Activated effector memory CD4-positive, alpha-beta T cell treated with Interleukin-2 at 50 U/mL for 16 hours (primary cell): Measurements from ENCODE around the gene DDX11.
"Not testable (repeated sequence)": the region's sequence is repeated elsewhere in the genome, so short reads cannot be mapped to it uniquely, and the experiment has no call there.

Source experiments
- DNase-seq: peaks from one replicate; pipeline ENCODE4 v3.0.0-alpha.2; 2020

Gene DDX11

DNA sequence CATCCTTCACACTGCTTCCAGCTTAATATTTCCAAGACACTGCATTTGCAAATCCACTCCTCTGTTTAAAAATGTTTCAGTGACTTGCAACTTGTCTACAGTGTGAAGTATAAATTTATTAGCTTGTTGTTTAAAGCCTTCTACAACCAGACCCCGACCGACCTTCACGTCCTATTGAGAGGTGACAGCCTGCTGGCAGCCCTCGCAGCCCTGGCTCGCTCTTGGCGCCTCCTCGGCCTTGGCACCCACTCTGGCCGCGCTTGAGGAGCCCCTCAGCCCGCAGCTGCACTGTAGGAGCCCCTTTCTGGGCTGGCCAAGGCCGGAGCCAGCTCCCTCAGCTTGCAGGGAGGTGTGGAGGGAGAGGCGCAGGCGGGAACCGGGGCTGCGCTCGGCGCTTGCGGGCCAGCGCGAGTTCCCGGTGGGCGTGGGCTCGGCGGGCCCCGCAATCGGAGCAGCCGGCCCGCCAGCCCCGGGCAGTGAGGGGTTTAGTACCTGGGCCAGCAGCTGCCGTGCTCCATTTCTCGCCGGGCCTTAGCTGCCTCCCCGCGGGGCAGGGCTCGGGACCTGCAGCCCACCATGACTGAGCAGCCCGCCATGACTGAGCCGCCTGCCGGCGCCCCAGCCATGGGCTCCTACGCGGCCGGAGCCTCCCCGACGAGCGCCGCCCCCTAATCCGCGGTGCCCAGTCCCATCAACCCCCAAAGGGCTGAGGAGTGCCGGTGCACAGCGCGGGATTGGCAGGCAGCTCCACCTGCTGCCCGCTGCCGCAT lies 2.5 kb upstream of the DDX11 start:
- DNase-seq: not testable (repeated sequence)

DNA sequence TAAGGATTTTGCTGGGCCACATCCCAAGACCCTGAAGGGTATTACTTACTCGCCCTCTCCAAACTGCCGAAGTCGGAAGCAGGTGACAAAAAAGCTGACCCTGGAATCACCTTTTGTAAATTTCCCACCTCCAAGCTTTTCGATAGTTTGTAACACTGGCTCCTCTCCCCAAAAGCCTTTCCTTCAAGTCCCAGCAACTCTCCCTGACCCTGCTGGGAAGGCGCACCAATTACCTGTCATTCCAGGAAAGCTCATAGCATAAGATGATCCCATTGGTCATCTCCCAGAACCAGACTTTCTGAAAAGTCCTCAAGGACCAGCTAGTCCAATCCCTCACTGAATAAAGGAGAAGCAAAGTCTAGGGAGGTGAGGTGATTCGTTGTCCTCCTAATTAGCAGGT lies 698 bp upstream of the DDX11 start:
- not testable (repeated sequence) for DNase-seq

DNA sequence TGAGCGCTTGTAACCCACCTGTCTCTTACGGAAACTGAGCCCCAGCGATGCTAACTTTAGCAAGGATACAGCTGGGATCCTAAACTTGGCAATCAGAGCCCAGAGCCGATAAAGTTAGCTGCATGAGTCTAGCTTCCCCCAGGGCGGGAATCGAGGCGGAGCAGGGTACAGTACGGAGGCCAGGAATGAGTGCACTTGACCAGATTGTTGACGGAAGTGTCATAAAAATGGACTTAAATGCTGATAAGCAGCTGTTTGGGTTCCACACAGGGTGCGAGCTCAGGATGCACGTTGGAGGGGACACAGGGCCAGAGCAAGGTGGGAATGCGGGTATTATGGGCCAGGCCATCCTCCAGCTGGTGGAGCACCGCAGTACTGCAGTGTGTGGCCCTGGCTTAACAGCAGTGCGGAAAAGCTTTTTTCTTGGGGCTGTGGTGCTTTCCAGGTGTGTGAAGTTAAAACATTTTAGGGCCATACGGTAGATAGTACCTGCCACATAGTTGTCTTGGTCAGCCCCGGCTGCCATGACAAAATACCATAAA lies 744 bp downstream of the DDX11 start:
- not testable (repeated sequence) for DNase-seq

DNA sequence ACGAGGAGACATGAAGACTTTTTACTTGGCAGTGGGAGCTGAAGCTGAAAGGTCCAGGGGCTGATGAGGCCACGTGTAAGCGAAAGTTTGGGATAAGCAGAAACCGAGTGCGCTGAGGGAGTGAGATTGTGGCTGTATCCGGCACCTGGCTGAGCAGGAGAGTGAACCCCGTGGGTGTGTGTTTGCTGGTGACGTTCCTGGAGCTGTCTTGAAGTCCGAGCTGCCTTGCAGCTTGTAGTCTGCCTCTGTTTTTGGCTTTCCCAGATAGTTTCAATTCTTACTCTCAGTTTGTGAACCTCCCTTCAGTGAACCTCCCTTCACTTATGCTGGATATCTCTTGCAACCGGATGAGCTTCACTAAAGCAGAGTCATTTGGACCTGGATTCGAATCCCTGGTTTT lies 2.5 kb downstream of the DDX11 start:
- not testable (repeated sequence) for DNase-seq

DNA sequence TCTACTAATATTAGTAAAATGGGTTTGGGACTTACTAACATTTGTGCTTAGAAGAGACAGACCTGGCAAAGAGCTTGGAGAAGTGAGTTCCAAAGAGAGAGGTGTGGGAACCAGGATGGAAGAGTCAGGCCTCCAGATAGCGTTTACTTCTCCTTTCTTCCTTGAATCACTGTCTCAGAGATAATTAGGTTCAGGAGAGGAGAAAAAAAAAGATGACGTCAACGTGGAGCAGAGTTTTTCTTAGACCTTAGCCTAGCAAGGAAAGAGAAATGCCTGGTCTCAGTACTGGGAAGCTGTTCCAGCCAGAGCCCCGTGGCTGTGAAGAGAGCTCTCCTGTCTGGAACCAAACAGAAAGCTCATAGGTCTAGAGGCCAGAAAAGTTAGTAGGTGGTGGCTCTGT lies 3.4 kb downstream of the DDX11 start:
- not testable (repeated sequence) for DNase-seq

DNA sequence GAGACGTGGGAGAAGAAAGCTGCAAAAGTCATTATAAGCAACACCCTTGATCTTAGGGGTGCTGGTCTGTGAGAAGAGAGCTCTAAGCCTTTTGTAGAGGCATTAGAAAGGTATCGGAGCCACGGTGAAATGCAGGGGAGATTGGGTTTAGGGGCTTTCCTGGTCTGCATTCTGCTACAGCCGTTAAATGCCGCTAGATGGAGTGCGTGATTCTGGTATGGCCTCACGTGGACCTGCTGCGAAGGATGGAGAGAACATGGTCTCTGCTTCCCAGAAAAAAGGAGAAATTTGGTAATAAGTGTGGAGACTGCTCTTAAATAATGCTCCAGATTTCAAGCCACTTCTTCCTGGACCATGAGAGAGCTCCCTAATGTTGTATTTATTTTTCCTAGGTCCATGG lies 4.3 kb downstream of the DDX11 start:
- not testable (repeated sequence) for DNase-seq

DNA sequence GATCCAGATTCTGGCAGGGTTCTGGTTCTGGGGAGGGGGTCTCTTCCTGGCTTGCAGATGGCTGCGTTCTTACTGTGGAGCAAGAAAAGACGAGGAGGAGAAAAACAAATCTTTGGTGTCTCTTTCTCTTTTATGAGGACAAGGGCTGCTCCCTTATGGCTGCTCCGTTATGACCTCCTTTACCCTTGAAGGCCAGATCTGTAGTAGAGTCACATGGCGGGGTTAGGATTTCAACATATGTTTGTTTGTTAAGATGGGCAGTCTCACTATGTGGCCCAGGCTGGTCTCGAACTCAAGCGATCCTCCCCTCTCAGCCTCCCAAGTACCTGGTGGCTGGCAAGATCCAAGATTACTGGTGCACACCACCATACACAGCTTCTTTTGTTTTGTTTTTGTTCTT lies 5.8 kb downstream of the DDX11 start:
- DNase-seq: not testable (repeated sequence)

DNA sequence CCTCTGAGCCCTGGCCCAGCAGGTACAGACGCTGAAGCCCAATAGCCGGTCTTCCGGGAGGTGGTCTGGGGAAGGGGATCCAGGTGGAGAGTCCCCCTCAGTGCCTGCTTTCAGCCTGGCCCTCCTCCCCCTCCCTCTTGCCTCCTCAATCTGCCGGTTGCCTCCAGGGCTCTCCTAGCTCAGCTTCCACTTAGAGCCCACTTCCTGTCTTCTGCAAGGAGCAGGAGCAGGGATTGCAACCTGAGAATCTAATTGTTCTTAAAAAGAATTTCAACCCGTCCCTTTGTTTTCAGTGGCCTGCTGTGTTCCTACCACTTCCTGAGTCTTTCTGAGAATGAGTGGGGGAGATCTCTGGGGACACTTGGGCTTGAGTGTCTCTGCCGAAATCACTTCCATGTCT lies 6.6 kb downstream of the DDX11 start:
- not testable (repeated sequence) for DNase-seq

DNA sequence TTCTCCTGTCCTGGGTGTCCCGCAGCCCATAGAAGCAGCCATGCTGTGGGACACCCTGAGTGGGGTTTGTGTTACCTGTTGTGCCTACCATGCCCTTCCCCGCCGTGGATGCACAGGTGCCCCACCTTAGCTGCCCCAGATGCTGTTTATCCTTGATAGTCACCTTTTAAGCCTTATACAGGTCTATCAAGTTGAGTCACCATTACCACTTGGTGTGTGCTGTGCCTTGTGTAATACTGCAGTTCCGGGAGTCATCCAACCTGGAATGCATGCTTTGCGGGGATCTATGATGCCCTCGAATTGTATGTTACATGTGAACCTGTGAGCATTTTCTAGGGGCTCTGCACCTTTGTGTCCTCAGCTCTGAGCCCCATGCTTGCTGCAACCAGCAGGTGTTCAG lies 7.6 kb downstream of the DDX11 start:
- DNase-seq: not testable (repeated sequence)

DNA sequence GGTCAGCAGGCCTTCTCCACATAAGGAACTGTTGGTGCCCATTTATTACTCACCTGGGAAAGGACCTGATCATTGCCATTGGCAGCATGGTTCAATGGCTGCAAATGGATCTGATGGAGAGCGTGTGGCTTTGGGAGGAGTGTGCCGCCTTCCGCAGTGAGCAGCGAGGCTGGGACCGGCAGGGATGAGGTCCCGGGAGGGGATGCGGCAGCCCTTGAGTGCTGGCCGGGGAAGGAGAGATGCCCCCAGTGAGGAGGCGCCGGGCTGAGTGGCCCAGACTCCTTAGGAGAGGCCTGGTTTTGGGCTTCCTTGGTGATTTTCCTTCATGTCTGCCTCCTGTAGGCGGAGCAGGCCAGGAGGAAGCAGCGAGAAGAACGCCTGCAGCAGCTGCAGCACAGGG lies 10.6 kb downstream of the DDX11 start:
- not testable (repeated sequence) for DNase-seq

DNA sequence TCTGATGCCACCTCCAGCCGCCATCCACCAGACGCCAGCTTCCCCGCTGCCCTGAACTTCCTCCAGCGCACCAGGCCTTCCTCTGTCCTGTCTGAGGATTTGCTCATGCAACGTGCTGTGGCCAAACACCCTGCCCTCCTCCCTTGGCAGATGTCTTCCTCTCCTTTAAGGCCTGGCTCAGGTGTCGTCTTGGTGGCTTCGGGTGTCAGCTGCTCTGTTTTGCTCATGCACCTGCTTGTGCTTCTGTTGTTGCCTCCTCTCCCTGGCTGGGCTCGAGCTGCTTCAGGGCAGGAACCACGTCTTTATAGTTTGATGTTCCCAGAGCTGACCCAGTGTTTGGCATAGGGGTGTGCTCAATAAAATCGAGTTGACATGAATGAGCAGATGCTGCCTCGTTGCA lies 12.4 kb downstream of the DDX11 start:
- not testable (repeated sequence) for DNase-seq

DNA sequence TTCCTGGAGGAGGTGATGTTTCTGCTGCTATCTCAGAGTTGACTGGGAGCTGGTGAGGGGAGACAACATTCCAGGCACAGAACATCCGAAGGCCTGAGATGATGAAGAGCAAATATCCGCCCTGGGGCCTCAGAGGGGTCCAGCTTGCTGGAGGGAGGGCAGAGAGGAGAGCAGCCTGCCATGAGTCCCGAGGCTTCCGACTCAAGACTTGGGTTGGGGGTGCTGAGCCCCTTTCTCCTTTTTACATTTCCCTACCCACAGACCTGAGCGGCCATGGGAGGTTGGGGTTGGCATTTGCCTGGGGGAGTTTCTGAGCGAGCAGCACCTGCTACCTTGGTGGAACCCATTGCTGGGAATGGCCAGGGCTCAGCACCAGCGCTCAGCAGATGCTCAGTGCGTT lies 13.8 kb downstream of the DDX11 start:
- DNase-seq: not testable (repeated sequence)

DNA sequence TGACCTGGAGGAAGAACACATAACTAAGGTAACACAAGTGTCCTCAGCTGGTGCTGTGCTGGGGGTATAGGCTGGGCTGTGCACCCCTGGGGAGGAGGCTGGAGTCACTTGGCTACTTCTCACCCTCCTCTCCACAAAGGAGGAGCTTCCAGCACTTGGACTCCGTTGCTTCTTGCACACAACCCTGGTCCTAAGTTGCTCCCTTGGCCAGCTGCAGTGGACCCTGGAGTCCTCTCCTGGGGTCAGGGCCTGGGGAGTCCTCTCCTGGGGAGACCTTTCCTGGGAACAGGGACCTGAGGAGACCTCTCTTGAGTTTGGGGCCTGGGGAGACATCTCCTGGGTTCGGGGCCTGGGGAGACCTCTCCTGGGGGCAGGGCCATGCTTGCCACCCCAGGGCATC lies 14.3 kb downstream of the DDX11 start:
- DNase-seq: not testable (repeated sequence)

DNA sequence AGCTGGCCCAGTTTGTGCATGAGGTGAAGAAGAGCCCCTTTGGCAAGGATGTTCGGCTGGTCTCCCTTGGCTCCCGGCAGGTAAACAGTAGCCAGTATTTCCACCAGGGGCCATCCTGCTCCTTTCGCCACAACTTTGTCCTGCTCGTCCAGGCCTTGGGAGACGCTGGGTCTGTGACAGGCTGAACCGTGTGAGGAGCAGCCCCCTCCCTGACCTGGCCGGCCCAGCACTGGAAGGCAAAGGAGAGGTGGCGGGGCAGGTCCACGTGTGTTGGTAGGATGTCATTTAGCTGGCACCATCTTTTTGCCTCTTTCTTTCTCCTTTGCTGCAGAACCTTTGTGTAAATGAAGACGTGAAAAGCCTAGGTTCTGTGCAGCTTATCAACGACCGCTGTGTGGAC lies 15.4 kb downstream of the DDX11 start:
- no peak for DNase-seq

DNA sequence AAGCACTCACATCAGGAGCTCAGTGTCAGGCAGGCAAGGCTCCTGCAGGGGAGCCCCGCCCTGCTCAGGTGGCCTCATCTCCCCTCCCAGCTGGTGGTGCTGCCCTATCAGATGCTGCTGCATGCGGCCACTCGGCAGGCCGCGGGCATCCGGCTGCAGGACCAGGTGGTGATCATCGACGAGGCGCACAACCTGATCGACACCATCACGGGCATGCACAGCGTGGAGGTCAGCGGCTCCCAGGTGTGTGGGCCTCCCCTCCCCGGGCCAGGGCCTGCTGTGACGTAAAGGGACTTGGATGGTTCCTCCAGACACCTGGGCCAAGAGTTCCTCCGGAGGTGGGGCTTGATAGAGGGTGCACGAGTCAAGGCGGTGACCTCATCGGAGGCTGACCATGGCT lies 18.0 kb downstream of the DDX11 start:
- DNase-seq: not testable (repeated sequence)

DNA sequence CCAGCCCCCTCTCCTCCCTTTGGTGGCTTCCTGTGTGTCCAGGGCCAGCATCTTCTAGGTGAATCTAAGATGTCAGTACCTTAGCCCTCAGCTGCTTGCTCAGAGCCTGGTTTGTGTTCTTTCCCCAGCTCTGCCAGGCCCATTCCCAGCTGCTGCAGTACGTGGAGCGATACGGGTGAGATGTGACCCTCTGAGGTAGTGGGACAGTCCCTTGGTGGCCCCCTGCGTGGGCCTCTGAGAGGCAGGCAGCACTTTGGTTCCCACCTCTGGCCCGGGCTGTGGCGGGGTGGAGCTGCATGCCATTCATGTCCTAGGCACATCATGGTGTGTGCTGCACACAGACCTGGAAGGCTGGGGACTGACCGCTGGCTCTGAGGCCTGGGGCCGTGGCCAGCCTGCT lies 19.1 kb downstream of the DDX11 start:
- DNase-seq: not testable (repeated sequence)

DNA sequence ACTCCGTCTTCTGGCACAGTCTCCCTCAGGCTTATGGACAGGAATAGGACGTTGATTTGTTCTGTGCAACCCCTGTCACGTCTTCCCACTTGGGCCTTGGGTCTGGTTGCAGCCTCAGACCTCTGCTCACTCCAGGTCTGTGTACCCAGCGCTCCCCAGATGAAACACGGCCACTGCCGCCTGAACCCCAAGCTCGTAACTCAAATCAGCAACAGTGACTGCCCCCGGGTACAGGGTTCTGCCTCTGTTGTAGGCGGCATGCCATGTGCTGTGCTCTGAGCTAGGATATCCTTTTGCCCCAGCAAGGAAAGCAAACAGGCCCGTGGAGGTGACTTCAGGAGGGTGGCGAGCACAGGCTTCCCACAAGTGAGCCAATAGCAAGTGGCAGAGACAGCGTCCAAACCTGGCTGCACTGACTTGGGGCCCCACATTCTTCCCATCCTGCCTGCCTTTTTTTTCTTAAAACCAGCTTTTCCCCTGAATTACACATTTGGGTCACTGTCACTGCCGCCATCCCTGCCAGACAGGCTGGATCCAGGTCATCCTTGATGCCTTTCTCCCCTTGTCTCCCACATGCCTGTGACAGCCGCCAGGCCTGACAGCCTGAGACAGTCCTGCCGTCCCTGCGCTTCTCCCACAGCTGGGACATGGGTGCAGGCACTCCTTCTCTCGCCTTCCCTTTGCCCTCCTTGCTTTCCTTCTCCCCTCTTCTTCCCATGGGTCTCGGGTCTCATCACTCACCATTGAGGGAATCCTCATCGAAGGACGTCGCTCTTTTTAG lies 21.6 kb downstream of the DDX11 start:
- DNase-seq: not testable (repeated sequence)

DNA sequence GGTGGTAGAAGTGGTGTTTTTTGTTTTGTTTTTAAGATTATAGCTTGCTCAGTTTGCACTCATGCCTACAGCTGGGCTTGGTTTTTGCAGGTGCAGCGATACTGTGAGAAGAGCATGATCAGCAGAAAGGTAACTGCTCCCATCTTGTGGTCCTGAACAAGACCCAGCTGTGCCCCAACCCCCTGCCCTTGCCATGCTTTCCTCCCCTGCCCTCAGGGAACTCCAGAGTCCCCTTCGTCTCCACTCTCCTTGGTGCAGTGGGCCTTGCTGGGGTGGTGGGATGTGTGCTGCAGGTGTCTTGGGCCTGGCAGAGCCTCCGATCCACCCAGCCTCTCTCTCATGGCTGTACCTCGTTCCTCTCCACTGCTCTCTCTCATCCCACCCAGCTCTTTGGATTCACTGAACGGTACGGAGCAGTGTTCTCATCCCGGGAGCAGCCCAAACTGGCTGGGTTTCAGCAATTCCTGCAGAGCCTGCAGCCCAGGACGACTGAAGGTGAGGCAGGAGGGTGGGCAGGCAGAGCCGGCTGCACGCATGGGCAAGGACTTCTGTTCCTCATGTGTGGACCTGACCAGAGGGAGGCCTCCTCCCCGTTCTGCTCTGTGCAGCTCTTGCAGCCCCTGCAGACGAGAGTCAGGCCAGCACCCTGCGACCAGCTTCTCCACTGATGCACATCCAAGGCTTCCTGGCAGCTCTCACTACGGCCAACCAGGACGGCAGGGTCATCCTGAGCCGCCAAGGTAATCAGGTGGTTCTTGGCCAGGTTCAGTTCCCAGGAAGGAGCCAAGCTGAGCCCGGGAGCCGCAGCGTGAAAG lies 22.8 kb downstream of the DDX11 start:
- DNase-seq: not testable (repeated sequence)

DNA sequence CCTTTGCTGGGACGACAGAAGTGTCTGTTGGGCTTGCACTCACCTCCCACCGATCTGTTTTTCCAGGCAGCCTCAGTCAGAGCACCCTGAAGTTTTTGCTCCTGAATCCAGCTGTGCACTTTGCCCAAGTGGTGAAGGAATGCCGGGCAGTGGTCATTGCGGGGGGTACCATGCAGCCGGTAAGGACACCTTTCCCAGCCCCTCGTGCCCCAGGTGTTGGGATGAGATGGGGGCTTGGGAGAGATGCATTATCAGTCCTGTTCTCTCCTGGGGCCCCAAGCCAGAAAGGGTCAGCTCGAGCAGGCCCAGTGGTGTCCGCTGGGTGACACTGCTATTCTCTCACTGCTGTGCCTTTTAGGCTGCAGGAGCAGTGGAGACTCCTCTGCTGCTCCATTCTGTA lies 24.2 kb downstream of the DDX11 start:
- not testable (repeated sequence) for DNase-seq

DNA sequence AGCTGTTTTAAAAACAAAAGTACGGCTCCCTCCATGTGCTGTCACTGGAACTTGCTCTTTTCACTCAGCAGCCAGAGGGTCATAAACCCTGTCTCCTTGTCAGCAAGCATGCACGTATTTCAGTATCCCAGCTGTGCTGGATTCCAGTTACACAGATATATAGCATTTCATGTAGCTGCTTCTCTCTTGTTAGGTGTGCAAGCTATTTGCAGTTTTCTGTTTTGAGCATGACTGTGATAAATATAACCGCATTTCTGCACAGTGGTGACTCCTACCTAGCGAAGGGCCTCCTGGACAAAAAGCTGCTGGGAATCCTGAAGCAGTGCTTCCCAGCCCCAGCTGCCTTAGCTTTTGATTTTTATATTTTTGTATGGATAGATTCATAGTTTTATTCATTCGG lies 24.7 kb downstream of the DDX11 start:
- DNase-seq: not testable (repeated sequence)

DNA sequence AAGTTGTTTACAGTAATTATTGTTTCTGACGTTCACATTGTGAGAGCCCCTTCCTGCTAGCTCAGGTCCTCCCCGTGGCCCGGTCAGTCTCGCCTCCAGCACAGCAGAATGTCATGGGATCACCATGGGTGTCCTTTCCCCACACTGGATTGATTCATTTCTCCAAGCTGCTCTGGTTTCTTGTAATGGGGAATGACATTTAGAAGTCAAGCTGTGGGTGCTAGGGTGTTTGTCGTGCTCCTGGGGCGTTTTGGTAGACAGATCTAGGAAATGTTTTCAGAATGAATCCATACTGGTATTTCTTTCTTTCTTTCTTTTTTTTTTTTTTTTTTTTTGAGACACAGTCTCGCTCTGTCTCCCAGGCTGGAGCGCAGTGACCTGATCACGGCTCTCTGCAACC lies 25.1 kb downstream of the DDX11 start:
- not testable (repeated sequence) for DNase-seq

DNA sequence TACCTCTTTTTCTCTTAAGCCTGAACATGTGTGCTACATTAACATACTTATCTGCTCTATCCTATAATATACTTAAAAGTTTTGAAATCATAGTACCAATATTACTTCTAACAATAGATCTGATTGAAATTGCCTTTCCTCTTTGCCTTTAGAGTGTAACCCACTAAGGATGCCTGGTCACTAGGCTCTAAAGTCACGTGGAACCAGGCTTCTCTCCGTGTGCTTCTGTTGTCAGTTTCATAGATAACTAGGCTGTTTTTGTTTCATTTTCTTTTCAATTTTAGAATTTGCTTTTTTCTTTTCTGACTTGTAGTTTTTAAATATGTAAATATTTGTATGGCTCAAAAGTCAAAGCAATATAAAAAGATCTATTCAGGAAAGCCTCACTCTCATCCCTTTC lies 25.8 kb downstream of the DDX11 start:
- DNase-seq: not testable (repeated sequence)
